HG03039 (cell line): ENCODE measurements around the gene MEG3.

ENCODE experiments used
- ATAC-seq: cut with Tn5 transposase; IDR thresholded peaks from one replicate; pipeline ENCODE4 v1.9.1; 2021; ENCODE audit warnings: mild to moderate bottlenecking, moderate library complexity; ENCODE audit not compliant: unreplicated experiment

Gene MEG3

DNA sequence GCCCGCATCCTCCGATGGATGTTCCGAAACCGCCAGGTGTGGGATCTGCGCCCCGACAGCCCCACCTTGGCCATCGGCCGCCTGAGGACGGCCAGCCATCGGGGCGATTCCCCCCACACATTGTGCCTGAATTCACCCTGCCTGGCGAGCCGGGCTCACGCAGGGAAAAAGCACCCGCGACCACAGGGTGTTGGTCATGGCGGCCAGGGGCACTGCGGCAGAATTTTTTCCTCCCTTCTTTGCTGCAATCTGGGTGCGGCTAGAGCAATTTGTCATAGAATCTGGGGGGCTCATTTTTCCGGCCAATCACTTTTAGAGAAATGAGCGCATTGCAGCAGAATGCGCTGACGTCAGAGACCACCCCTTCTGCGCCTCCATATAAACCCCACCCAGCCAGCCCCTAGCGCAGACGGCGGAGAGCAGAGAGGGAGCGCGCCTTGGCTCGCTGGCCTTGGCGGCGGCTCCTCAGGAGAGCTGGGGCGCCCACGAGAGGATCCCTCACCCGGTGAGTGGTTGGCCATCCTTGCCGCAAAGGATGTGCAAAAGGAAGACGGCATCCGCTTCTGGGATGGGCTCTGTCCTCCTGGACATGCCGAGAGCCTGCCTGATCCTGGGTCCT is at the start of gene MEG3:
MEG3 (plus strand) TSS at position 406 of the 619 bp plus-strand sequence.
- ATAC-seq: no peak

- no peak for ATAC-seq
Observed at GRCh38 chr14:100776681-100777365, 49.1 kb upstream of the MEG3 start.

DNA sequence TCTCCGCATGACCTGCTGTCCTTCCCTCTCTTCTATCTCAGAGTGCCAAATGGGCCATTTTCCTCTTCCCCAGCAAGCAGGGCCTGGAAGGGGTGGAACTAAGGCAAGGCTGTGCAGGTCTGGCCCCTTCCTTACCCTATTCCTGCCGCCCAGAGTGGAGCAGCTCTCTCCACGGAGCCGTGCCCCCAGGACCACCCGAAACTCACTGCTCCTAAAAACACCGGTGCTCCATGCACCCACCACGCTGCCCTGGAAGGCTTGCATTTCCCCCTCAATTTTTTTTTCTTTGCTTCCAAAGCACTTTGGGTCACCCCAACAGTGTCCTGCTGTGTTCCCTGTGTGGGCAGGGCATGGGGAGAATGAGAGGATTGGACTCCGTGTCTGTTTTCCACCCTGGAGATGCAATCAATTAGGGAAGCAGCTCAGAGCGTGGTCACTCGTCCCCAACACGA is 48.5 kb upstream of the MEG3 start:
- no peak for ATAC-seq

- ATAC-seq: no peak
Observed at GRCh38 chr14:100777818-100778525, 47.9 kb upstream of the MEG3 start.

DNA sequence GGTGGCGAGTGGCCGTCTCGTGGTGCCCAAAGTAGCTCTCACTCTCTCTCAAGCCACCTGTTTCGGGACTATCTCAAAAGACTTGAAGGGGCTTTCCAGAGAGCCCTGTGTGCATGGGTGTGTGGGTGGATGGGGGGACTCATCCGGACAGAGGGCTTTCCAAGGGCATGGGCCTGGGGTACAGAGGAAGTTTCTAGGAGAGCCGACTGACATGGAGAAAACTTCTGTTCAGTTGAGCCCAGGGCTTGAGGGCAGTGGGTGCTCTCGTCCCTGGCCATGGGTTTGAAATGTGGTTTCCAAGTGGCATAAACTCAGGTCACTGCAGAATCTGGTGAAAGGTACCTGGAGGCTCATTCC is 47.4 kb upstream of the MEG3 start:
- ATAC-seq: no peak

- no peak for ATAC-seq
Observed at GRCh38 chr14:100778951-100779690, 46.8 kb upstream of the MEG3 start.

DNA sequence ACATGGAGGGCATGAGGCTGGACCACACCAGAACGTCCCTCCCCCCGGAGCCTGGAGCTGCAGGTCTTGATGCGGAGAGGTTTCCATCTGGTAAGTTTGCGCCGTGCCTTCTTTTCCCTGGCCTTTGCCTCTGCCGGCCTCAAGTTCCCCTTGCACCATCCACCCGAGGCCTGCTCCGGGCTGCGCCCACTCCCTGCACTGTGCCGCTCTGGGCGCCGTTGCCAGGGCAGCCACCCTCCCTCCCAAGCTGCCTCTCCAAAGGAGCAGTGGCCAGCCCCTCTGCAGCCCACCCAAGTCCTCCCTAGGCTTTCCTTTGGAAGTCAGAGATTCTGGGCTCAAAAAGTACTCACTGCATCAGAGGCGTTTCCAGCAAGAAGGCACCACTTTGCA is 46.2 kb upstream of the MEG3 start:
- ATAC-seq: no peak

DNA sequence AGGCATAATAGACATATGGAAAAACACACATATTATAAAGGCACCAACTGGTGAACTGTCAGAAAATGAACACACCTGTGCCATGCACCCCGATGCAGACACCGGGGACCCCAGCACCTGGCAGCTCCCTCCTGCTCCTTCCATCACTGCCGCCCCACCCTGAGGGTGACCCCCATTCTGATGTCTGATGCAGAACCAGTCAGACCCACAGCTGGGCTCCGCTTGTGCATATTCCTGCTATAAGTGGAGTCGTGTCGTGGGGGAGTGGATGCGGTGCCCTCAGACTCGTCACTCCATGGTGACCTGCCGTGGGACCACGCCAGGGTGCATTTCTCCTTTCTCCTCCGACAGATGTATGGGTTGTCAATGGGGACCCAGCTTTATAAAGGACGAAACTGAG is 45.7 kb upstream of the MEG3 start:
- ATAC-seq: no peak

- no peak for ATAC-seq
Observed at GRCh38 chr14:100780646-100781355, 45.1 kb upstream of the MEG3 start.

DNA sequence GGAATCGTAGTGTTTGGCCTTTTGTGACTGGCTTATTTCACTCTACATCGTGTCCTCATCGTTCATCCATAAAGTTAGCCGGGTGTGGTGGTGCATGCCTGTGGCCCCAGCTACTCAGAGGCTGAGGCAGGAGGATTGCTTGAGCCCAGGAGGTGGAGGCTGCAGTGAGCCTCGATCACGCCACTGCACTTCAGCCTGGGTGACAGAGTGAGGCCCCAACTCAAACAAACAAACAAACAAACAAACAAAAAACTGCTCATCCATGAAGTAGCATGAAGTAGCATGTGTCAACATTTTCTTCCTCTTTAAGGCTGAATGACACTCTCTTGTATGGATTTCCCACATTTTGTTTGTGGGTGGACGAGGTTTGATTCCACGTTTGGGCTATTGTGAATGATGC is 44.0 kb upstream of the MEG3 start:
- ATAC-seq: no peak

DNA sequence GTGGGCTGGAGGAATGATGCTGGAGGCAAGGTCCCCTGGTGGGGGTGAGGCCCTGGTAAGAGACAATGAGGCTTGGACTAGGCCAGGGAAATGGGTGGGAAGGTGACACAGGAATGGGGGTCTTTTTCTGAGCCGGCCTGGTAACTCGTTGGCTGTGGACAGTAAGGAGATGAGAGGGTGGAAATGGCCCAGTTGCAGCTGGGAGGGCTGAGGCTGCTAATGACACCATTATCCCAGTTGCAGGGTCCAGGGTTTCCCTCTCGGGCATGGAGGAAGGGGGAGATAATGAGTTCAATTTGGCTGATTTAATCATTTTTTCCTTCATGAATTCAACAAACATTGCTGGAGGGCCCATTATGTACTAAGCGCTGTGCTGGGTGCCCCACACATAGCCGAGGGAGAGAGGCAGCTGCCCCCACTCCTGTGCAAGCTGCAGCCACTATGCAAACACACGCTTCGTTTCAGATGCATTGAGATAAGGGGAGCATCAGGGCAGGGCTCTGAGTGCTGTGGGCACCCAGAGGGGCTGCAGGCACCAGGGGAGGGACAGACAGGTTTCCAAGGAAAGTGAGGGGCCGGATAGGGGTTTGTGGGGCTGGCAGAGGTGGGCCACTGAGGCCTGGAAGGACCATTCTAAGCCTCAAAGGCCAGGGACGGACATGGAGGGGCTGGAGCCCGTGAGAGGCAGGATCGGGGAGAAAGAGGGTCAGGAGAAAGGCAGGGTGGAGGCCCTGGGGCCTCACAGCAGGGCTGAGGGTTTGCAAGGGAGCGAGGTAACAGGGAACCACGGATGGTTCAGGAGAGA is 43.2 kb upstream of the MEG3 start:
- no peak for ATAC-seq

- ATAC-seq: no peak
Observed at GRCh38 chr14:100783630-100784370, 42.1 kb upstream of the MEG3 start.

DNA sequence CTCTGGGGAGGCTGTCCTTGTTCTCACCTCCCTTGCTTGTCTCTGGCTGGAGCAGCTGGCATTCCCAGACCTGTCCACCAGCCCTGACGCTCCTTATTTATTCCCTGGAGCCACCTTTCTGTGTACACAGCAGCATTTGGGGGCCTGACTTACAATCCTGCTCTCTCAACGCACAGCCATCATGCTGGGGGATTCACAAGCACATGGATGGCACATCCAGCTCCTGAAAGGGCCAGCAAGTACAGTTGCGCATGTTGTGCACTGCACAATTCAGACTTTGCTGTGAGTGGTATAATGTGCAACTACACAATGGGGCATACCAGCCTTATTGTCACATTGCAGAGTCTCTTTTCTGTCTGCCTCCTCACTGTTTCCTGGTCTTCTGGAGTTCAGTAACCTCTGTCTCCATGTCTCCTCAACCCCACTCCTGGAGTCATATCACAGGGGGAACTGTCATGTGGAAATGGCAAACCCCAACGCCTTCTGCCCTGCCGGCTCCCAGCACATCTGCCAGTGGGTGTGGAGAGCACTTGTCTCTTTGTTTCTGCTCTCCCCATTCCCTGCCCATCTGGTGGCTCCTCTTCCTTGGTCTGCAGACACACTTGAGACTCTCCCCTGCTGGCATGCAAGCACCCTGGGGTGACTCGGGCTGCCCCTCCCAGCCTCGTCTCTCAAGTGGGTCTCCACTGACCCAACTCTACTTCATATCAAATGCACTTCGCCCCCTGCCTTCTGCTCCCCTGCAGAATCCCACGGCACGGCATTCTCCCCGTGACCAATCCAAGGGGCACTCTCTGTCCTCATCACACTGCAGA is 41.2 kb upstream of the MEG3 start:
- ATAC-seq: no peak

DNA sequence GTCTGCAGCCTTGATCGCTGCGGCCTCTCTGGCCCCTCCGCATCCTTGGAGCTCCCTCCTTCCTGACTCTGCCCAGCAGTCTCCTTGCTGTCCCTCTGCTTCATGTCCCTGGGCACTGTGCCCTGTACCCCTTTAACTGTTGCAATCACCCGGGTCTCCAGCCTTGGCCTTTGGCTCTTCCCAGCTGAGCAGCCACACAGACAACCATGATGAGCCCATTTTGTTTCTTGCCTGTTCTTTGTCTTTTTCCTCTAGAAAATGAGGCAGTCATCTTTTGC is 40.6 kb upstream of the MEG3 start:
- no peak for ATAC-seq

DNA sequence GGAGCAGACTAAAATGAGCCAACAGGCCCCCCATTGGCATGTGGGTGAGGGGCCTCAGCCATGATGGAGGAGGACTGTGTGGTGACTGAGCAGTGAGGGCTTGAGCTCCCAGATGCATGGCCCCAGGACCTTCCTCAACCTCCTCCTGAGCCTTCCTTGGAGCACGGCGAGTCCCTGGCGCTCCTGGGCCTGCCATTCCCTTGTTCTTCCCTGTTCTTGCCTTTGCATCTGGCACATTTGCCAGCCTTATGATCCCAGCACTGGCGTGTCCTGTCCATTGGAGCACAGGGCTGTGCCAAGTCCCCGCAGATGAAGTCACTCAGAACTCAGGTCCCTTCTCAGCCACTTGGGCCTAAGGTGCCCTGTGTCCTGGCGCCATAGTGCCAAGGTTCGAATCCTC is 40.3 kb upstream of the MEG3 start:
- ATAC-seq: no peak

DNA sequence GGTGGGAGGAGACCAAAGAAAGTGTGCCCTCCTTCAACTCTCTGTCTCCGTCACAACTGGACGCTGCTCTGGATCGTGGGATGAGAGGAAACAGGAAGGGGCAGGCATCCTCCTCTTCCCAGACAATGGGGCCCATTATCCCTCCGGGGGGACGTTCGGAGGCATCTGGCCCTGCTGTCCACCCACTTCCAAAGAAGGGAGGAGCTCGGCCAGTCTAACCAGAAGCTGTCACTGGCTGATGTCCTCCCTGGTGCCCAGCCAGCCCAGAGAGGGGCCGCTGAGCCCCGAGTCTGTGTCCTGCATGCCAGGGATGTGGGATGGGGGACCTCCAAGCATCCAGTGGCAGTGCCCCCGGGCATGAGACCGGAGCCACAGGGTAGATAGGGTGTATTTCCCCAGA is 39.8 kb upstream of the MEG3 start:
- no peak for ATAC-seq

DNA sequence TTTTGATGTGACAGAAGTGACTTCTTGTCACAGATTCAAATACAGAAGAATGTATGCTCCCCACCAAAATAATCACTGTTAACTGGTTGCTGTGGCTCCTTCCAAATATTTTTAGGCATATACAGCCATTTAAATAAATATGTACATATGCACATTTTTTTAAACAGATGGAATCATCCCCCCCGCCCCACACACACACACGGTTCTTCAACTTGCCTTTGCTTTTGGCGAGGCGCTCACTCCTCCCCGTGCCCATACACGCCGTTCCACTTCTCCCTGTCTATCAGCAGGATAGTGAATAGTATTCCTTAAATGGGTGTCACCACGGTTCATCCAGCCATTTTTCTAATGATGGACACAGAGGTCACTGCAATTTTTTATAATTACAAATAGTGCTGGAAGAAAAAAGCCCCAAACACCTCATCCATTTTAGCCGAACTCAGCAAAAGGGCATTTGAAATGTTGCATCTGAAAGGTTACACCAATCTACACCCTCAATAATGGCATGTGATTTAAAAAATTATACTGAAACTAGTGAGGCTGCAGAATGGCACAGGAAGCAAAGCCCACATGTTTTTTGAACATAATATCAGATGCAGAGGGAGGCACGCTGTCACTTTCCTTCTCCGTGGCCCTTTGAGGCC is 39.2 kb upstream of the MEG3 start:
- ATAC-seq: no peak

- no peak for ATAC-seq
Observed at GRCh38 chr14:100787659-100788058, 38.3 kb upstream of the MEG3 start.
